ENCODE results near the gene RNGTT. TPM values are rescaled to one million over a fixed set of nuclear protein-coding genes. Genes with fewer than 3 reads are reported as not detected.

The RNGTT gene
- total and polyA plus RNA-seq, 7 donors: 3.0 to 14.7 (median 10.0) TPM

DNA sequence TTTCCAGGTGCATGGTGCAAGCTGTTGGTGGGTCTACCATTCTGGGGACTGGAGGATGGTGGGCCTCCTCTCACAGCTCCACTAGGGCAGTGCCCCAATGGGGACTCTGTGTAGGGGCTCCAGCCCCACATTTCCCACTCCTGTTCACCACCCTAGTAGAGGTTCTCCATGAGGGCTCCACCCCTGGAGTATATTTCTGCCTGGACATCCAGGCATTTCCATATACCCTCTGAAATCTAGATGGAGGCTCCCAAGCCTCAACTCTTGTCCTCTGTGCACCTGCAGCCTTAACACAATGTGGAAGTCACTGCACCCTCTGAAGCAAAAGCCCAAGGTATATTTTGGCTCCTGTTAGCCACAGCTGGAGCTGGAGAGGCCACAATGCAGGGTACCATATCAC lies 393.5 kb downstream of the RNGTT start:
- Histone ChIP-seq H3K4me1 (peaks cover 0 to 8% (median 0%) of the 10 kb centered on the region in 4 donors), H3K9me3 (peaks cover 0 to 2% (median 0%) of the 10 kb centered on the region in 4 donors), H3K36me3 (no peaks in the 10 kb centered on the region), H3K27me3 (no peaks in the 10 kb centered on the region), H3K4me3 (no peak overlapping the region), H3K27ac (no peak overlapping the region)
- no peak for TF ChIP-seq EP300 (IDR thresholded peaks at IDR 0.05)
- TF ChIP-seq, protein P1, sequence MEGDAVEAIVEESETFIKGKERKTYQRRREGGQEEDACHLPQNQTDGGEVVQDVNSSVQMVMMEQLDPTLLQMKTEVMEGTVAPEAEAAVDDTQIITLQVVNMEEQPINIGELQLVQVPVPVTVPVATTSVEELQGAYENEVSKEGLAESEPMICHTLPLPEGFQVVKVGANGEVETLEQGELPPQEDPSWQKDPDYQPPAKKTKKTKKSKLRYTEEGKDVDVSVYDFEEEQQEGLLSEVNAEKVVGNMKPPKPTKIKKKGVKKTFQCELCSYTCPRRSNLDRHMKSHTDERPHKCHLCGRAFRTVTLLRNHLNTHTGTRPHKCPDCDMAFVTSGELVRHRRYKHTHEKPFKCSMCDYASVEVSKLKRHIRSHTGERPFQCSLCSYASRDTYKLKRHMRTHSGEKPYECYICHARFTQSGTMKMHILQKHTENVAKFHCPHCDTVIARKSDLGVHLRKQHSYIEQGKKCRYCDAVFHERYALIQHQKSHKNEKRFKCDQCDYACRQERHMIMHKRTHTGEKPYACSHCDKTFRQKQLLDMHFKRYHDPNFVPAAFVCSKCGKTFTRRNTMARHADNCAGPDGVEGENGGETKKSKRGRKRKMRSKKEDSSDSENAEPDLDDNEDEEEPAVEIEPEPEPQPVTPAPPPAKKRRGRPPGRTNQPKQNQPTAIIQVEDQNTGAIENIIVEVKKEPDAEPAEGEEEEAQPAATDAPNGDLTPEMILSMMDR (IDR thresholded peaks at IDR 0.05): no peak
- TF ChIP-seq POLR2A (IDR thresholded peaks at IDR 0.05): no peak
- TF ChIP-seq POLR2AphosphoS5 (IDR thresholded peaks at IDR 0.05): no peak
- no peak for DNase-seq
- intact Hi-C loops (cut with DNase I): no loop called here

DNA sequence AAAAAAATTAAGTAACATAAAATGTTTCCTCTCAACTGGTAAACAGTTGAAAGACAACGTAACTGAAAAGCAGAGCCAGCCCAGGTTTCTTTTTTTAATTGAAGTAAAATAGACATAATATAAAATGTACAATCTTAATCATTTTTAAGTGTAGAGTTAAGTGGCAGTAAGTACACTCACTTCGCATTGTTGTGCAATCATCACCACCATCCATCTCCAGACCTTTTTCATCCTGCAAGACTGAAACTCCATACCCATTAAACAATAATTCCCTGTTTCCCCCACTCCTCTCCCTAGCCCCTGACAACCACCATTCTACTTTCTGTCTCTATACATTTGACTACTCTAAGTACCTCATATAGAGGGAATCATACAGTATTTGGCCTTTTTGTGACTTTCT lies 395.7 kb downstream of the RNGTT start:
- H3K4me3 ChIP-seq: no peak overlapping the region
- H3K27ac ChIP-seq: no peak overlapping the region
- DNase-seq: no peak
- H3K9me3 ChIP-seq: peaks cover 0 to 2% (median 0%) of the 10 kb centered on the region in 4 donors
- H3K27me3 ChIP-seq: no peaks in the 10 kb centered on the region
- no peak for TF ChIP-seq POLR2AphosphoS5 (IDR thresholded peaks at IDR 0.05)
- TF ChIP-seq, protein P1 (IDR thresholded peaks at IDR 0.05): no peak
- TF ChIP-seq EP300 (IDR thresholded peaks at IDR 0.05): no peak
- no peak for TF ChIP-seq POLR2A (IDR thresholded peaks at IDR 0.05)
- peaks cover 0 to 8% (median 0%) of the 10 kb centered on the region in 4 donors for H3K4me1 ChIP-seq
- 78 to 89% methylated on average over 2 of the region's 2 CpGs for WGBS, 2 donors
- no peaks in the 10 kb centered on the region for H3K36me3 ChIP-seq
- intact Hi-C loops (cut with DNase I): no loop called here

DNA sequence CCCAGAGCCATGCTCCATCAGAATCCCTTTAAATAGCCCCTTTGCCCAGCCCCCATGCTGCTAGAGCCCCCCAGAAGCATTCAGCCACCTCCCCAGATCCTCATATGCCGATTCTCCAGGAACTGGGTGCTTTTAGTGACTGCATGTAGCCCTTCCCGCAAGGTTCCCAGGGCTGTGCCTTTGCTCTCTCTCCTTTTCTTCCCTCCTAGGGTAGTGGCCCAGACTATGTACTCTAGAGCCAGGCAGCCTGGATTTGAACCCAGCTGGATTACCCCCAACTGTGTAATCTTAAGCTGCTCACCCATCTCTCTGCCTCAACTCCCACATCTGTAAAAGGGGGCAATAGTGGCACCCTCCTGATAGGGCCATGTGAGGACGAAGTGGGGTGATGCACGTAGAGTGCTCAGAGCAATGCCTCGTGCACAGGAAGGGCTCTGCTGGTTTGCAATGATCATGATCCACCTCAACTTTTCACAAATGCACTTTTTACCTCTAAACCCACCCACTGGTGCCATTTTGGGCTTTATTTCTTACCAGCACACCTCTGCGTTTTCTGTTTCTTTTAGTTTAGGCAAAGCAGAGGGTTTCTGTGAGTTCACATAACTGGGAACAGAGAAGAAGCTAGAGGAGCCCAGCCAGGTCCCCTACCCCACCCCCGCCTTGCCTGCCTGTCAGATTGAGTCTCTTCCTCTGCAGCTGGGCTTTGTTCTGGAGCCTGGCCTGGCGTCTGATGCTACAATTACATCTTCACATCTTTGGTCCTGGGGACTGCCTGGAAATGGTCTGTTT lies 396.5 kb downstream of the RNGTT start:
- intact Hi-C loops (cut with DNase I): no loop called here
- Histone ChIP-seq H3K36me3 (no peaks in the 10 kb centered on the region), H3K4me1 (peaks cover 0 to 14% (median 7%) of the 10 kb centered on the region in 4 donors), H3K4me3 (no peak overlapping the region), H3K27ac (no peak overlapping the region), H3K27me3 (no peaks in the 10 kb centered on the region), H3K9me3 (peaks cover 0 to 2% (median 0%) of the 10 kb centered on the region in 4 donors)
- DNase-seq: no peak
- TF ChIP-seq, protein P1 (IDR thresholded peaks at IDR 0.05): no peak
- TF ChIP-seq POLR2A (IDR thresholded peaks at IDR 0.05): no peak
- no peak for TF ChIP-seq POLR2AphosphoS5 (IDR thresholded peaks at IDR 0.05)
- no peak for TF ChIP-seq EP300 (IDR thresholded peaks at IDR 0.05)
- 75 to 80% methylated on average over 8 of the region's 8 CpGs for WGBS, 2 donors

DNA sequence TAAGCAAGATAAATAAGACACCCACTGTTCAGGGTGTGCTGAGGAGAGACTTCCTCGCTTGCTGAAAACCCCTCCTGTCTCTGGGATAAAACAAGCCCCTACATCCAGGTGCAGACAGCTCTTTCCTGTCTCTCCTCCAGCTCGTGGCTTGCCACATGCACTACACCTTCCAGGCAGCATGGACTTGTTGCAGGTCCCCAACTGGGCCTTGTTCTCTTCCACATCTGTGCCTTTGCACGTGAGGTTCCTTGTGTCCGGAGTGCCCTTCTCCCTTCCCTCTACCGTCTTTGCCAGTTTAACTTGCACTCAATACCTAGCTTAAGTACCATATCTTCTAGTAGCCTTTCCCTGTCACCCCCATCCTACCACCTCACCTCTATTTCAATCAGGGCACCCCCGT lies 397.6 kb downstream of the RNGTT start:
- WGBS, 2 donors: 76 to 83% methylated on average over 6 of the region's 6 CpGs

More for the DNA sequence above, 397.6 kb downstream of the RNGTT start:
- no peak overlapping the region for H3K4me3 ChIP-seq
- H3K4me1 ChIP-seq: peaks cover 0 to 25% (median 15%) of the 10 kb centered on the region in 4 donors
- no peaks in the 10 kb centered on the region for H3K36me3 ChIP-seq
- H3K9me3 ChIP-seq: peaks cover 0 to 2% (median 0%) of the 10 kb centered on the region in 4 donors
- no peak for DNase-seq
- H3K27ac ChIP-seq: no peak overlapping the region
- intact Hi-C loops (cut with DNase I): no loop called here
- no peaks in the 10 kb centered on the region for H3K27me3 ChIP-seq
- TF ChIP-seq, protein P1 (IDR thresholded peaks at IDR 0.05): no peak
- TF ChIP-seq POLR2AphosphoS5 (IDR thresholded peaks at IDR 0.05) (no peak), EP300 (IDR thresholded peaks at IDR 0.05) (no peak), POLR2A (IDR thresholded peaks at IDR 0.05) (no peak)
